Glomerular endothelial cell (primary cell): ENCODE data around the gene DECR2. TPM values are rescaled to one million over a fixed set of nuclear protein-coding genes. Genes with fewer than 3 reads are reported as not detected.
"Not testable (repeated sequence)": the region's sequence is repeated elsewhere in the genome, so short reads cannot be mapped to it uniquely, and the experiment has no call there.

Experiments used
- DNase-seq: peaks from one replicate; pipeline ENCODE4 v3.0.0-alpha.2; 2011; ENCODE audit warnings: low read depth, low spot score; ENCODE audit errors: extremely low read depth
- total RNA-seq: library from RNA; depleted of rRNA; stranded (reverse); fragments of >200 nt; gene quantifications from 2 replicates; pipeline ENCODE4 v1.2.3, GENCODE V29; 2015

Gene DECR2
- total RNA-seq, 1 donor from 2014 or later: 29.1 TPM

GRCh38 chr16:398561-399339, 2.9 kb upstream of the DECR2 start:
- DNase-seq: no peak

DNA sequence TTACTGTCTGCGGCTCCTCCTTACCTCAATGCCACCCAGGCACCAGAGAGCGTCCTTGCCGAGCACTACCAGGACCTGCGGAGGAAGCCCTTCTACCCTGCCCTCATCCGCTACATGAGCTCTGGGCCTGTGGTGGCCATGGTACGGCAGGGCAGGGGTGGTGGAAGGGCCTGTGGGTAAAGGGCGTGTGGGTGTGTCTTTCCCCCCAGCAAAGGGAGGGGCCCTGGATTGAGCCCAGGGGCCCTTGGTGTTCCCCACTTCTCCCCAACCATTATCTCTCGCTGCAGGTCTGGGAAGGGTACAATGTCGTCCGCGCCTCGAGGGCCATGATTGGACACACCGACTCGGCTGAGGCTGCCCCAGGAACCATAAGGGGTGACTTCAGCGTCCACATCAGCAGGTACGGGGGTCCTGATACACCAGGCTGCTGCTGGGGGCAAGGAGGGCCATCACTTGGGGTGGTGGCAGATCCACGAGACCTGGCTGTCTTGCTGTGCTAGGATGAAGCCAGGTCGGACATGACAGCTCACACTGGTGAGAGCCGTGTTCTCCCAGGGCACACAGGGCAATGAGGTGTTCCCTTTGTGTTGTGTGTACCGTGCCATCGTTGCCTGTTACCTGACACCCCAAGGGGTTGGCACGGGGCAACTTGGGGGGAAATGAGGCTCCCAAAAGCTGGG, 2.2 kb upstream of the DECR2 start:
- no peak for DNase-seq

- DNase-seq: no peak
Measured at GRCh38 chr16:400061-400591, 1.6 kb upstream of the DECR2 start.

DNA sequence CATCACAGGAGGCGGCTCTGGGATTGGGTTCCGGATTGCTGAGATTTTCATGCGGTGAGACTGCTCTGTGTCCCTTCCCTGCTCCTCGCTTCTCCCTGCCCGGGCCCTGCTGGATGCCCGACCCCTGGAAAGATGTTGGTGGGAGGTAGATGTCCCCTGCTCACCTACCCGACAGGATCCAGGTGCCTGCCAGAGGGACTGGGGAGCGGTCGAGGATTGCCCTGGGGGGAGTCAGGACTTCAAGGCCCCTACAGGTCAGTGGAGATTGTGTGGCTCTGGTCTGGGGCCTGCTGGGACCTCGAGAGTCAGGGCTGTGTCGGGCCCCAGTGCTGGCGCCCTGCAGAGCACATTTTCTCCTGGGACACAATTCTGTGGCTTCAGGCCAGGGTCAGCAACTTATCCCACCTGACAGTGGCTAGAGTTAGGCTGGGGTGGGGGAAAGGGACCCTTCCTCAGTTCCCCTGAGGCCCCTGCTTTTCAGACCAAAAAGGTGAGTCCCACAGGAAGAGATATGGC, 3.3 kb downstream of the DECR2 start:
- no peak for DNase-seq

DNA sequence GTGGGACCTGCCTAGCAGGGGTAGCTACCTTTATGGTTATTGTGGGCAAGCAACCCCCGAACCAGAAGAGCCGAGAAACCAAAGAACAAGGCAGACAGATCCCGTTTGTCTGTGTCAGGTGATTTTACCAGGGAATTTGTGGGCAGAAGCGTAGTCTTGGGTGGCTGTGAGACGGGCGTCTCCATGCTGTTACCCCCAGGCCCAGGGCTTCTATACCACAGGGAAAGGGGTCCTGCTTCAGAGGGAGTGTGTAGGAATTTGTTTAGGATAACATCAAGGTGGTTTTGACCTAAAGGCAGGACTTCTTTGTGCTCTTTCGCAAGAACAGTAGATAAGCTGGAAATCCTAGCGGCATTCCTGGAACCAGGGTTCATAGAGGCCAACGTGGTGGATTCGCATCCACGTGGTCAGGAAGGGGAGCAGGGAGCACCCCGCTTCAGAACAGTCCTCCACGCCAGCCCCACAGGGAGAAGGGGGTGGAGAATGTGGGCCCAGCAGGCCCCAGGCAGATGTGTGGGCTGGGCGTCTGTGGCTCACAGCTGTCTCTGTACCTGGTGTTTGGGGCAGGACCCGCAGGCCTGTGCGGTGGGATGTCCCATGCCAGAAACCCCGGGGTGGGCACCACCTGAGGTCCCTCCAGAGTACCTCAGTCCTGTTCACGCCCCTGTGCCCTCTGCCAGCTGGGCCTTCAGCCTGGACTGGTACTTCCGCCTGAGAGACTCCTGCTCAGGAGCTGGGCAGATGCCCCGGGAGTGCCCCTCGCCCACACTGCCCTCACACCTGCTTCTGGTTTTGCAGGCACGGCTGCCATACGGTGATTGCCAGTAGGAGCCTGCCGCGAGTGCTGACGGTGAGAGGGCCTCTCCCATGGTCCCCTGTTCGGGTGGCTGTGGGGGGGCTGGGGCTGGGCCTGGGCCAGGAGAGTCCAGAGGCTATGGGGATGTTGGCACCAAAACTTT, 4.1 kb downstream of the DECR2 start:
- no peak for DNase-seq

GRCh38 chr16:407253-407652, 5.6 kb downstream of the DECR2 start:
- DNase-seq: no peak

DNA sequence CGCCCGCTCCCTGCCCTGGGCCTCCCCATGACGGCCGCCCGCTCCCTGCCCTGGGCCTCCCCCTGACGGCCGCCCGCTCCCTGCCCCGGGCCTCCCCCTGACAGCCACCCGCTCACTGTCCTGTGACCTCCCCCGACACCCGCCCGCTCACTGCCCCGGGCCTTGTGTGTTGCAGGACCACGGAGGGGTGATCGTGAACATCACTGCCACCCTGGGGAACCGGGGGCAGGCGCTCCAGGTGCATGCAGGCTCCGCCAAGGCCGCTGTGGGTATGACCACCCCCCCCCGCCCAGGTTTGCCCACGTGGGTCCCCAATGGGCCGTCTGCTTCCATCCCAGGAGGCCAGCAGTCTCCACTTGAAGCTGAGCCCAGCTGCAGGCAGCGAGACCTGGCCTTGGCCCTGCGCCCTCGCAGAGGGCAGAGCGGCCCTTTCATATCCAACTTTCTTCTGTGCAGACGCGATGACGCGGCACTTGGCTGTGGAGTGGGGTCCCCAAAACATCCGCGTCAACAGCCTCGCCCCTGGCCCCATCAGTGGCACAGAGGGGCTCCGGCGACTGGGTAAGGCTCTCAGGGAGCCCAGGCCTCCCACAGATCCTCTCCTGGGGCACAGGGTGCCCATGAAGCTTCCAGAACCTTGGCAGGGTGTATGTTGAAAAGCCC, 9.0 kb downstream of the DECR2 start:
- no peak for DNase-seq

GRCh38 chr16:411576-412265, 10.0 kb downstream of the DECR2 start:
- no peak for DNase-seq

- no peak for DNase-seq
Measured at GRCh38 chr16:414395-415169, 12.9 kb downstream of the DECR2 start.

DNA sequence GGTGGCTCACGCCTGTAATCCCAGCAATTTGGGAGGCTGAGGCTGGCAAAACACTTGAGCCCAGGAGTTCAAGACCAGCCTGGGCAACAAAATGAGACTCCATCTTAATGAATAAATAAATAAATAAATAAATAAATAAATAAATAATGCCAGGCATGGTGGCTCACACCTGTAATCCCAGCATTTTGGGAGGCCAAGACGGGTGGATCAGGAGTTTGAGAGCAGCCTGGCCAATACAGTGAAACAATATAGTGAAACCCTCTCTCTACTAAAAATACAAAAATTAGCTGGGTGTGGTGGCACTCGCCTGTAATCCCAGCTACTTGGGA, 13.4 kb downstream of the DECR2 start:
- DNase-seq: not testable (repeated sequence)

GRCh38 chr16:422179-422578, 20.5 kb downstream of the DECR2 start:
- DNase-seq: not testable (repeated sequence)

GRCh38 chr16:424033-424622, 22.4 kb downstream of the DECR2 start:
- DNase-seq: peak; percentile 88

DNA sequence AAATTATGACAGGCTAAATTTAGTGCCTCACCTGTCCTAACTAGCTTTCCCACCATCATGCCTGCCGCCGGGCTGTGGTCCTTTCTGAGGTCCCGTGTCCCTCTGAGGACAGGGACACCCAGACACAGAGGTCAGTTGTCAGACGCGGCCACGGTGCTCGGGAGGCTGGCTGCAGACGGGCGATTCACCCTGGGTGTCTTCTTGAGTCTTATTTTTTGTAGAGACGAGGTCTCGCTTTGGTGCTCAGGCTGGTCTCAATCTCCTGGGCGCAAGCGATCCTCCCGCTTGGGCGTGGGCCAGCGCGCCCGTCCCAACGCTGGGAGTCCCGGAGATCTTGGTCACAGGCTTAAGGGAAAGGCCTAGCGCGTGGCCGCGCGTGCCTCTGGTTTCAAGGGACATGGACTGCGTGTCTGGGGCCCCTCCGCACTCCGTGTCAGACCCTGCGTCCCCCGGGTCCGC, 23.0 kb downstream of the DECR2 start:
- no peak for DNase-seq

DNA sequence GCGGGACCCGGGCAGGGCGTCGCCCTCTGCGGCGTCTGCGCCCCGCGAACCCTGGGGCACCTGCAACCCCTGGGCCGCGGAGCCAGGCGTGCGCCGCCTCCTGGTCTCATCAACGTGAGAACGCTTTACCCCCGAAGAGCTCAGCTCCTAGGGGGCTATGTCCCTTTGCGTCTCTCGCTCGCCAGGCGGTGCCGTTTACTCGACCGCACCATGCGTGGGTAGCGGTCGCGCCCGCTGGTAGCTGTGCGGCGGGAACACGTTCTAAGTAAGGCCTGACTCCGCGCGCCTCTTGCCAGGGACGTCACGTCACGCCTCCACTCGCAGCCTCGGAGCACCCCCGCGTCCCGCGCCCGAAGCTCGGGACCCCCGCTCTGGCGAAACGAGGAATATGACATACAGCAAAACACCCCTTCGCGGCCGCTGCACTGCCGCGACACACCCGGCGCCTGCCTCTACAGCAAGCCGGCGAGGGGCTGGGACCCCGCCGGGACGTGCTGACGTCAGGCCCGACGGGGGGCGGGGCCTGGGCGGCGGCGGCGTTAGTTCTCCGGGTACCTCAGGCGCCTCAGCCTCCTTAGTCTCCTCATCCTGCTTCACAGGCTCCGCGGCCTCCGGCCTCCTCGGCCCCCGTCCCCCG, 23.5 kb downstream of the DECR2 start, which contains the start of gene RAB11FIP3:
Gene RAB11FIP3, plus strand, starts transcription at position 568 of the 637 bp plus-strand sequence. CDS start 358 bp downstream, outside the sequence.
- no peak for DNase-seq

DNA sequence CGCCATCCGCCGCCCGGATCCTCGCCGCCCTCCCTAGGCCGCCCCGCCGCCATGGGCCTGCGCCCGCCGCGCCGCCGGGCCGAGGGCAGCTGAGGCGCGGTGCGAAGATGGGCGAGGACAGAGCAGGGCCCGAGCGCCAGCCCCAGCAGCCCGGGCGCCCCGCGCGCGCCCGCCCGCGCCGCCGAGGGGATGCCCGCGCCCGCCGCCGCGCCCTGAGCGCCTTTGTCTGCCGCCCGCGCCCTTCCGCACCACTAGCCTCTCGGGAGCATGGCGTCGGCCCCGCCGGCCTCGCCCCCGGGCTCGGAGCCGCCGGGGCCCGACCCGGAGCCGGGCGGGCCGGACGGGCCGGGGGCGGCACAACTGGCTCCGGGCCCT, 24.0 kb downstream of the DECR2 start:
- no peak for DNase-seq

GRCh38 chr16:426115-426905, 24.6 kb downstream of the DECR2 start:
- DNase-seq: no peak

DNA sequence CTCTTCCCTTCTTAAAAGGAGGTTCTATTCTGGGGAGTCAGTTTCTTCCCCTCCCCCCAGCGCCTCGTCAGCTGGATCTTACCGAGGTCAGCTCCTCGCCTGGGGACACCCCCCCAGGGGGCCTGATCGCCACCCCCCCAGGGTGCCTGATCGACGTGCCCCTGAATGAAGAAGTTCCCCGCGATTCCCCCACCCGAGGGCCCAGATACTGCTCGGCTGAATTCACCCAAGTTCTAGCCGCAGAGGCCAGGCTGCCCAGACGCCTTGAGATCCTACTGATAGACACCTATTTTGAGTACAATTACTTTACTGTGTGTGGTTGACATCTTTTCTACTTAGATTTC, 25.2 kb downstream of the DECR2 start:
- DNase-seq: no peak
